ENCODE results near the gene C14orf132. TPM values are rescaled to one million over a fixed set of nuclear protein-coding genes. Genes with fewer than 3 reads are reported as not detected.

Gene C14orf132
- total RNA-seq, 2 donors from 2014 or later: 1.6 to 5.6 TPM

DNA sequence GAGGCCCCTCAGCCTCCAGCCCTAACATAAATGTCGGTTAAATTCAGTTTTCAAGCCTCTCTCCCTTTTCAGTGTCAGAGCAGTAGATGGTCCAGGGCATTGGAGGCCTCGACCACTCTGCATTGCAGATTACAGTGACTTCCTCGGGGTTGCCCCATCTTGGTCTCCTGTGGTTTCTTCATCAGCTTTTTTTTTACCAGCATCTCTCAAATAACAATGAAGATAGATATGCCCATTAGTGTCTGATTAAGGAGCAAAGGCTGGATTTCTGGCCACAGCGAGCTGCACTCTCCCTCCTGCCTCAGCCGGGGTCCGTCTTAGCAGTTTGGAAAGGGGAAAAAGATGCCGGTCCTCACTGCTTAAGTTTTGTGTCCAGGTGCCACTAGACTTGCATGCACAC is 49.7 kb downstream of the C14orf132 start:
- no peaks in the 10 kb centered on the region for H3K27me3 ChIP-seq
- H3K4me3 ChIP-seq: no peak overlapping the region
- no peaks in the 10 kb centered on the region for H3K9me3 ChIP-seq
- H3K27ac ChIP-seq: no peak overlapping the region
- DNase-seq (ENCODE audit: low spot score): no peak
- TF ChIP-seq, protein P1, sequence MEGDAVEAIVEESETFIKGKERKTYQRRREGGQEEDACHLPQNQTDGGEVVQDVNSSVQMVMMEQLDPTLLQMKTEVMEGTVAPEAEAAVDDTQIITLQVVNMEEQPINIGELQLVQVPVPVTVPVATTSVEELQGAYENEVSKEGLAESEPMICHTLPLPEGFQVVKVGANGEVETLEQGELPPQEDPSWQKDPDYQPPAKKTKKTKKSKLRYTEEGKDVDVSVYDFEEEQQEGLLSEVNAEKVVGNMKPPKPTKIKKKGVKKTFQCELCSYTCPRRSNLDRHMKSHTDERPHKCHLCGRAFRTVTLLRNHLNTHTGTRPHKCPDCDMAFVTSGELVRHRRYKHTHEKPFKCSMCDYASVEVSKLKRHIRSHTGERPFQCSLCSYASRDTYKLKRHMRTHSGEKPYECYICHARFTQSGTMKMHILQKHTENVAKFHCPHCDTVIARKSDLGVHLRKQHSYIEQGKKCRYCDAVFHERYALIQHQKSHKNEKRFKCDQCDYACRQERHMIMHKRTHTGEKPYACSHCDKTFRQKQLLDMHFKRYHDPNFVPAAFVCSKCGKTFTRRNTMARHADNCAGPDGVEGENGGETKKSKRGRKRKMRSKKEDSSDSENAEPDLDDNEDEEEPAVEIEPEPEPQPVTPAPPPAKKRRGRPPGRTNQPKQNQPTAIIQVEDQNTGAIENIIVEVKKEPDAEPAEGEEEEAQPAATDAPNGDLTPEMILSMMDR (IDR thresholded peaks at IDR 0.05): no peak
- H3K36me3 ChIP-seq: no peaks in the 10 kb centered on the region
- H3K4me1 ChIP-seq: peaks cover 0 to 21% of the 10 kb centered on the region in 2 donors

DNA sequence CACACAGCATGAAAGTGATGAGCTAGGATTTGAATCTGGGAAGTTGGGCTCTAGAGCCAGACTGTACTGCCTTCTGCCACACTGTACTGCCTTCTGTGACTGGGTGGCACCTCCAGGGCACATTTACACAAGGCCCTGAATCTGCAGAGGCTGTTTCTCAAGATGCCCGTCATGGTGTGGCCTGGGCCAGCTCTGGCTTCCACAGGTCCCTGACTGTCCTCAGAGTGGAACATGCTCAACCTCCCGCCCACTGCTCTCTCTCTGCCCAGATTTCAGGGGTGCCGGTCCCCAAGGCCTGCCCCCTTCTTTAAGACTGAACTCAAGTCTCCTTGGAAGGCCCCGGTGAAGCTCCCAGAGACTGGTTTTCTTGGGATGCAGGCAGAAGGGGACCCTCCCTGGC is 50.2 kb downstream of the C14orf132 start:
- TF ChIP-seq, protein P1 (IDR thresholded peaks at IDR 0.05): no peak
- DNase-seq (ENCODE audit: low spot score): no peak
- Histone ChIP-seq H3K27me3 (no peaks in the 10 kb centered on the region), H3K27ac (no peak overlapping the region), H3K4me1 (peaks cover 0 to 21% of the 10 kb centered on the region in 2 donors), H3K9me3 (no peaks in the 10 kb centered on the region), H3K36me3 (no peaks in the 10 kb centered on the region), H3K4me3 (no peak overlapping the region)

DNA sequence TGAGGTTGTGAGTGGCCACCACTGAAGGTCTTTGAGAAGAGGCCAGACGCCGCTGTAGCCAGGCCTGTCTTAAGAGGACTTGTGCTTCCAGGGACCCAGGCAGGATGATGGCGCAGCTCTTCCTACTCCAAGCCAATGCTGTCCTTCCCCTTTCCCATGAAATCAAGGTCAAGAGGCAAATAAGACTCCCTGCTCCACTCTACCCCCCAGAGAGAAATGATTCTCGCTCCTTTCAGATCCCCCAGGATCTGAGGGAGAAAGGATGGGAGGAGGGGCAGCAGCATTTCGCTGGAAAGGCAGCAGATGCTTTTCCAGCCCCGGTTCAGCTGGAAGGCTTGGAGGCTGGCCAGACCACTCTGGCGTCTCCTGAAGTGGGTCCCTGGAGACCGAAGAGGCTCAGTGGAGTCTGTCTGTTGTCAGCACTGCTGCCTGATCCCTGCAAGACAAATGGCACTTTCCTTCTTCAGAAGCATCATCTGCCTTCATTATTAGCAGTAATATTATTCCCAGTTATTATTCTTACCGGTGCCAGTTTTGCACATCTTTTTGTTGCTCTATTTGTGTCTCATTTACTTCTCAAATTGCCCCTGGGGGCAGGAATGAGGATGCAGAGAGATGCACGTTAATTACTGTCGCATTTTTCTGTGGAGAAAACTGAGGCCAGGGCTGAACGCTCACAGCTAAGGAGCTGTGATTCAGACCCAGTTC is 51.4 kb downstream of the C14orf132 start:
- H3K27ac ChIP-seq: no peak overlapping the region
- H3K4me3 ChIP-seq: no peak overlapping the region
- peaks cover 0 to 21% of the 10 kb centered on the region in 2 donors for H3K4me1 ChIP-seq
- no peaks in the 10 kb centered on the region for H3K9me3 ChIP-seq
- TF ChIP-seq, protein P1 (IDR thresholded peaks at IDR 0.05): no peak
- H3K36me3 ChIP-seq: no peaks in the 10 kb centered on the region
- no peak for DNase-seq (ENCODE audit: low spot score)
- no peaks in the 10 kb centered on the region for H3K27me3 ChIP-seq

DNA sequence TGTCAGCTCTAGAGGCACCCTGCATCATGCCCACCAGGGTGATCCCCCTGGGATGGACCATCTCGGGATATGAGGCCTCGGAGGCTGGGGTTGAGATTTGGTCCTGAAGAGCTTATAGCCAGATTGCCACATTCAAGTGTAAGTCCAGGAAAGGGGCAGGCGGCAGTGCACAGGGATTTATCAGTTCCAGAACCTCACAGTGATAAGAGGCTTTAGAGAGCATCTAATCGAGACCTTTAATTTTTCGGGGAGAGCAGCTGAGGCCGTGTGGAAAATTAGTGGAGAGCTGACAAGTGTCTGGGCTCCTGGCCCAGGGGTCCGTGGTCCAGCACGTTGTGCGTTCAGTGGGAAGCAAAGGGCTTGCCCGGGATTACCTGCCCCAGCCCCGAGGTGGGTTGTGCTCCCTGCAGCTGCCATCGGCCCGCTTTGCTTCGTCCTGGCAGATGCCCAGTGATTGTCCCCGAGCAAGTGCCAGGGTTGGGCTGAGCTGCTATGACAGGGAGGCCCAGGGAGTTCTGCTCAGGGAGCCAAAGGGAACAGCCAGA is 52.1 kb downstream of the C14orf132 start:
- H3K36me3 ChIP-seq: no peaks in the 10 kb centered on the region
- DNase-seq (ENCODE audit: low spot score): no peak
- H3K4me1 ChIP-seq: peaks cover 0 to 21% of the 10 kb centered on the region in 2 donors
- no peak overlapping the region for H3K27ac ChIP-seq
- H3K9me3 ChIP-seq: no peaks in the 10 kb centered on the region
- H3K4me3 ChIP-seq: no peak overlapping the region
- no peaks in the 10 kb centered on the region for H3K27me3 ChIP-seq
- TF ChIP-seq, protein P1 (IDR thresholded peaks at IDR 0.05): no peak

DNA sequence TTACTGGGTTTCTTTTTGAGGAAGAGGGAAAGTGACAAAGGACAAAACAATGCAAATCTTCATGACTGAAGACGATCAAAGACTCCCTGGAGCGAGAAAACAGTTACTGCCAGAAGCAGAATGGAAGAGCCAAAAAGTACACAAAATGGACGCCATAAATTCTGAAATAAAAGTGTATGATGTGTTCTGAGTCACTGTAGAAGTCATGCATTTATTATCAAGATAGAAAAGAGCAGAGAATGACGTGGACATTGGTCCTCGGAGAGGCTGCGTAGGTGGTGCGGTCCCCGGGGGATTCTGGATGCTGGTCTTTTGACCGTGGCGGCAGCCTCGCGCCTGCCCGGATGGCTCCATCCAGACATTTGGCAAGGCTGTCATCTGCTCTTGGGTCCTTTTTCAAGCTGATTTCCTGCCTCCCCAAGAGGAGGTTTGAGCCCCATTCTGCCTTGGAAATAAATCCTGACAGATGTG is 52.8 kb downstream of the C14orf132 start:
- no peak for DNase-seq (ENCODE audit: low spot score)
- TF ChIP-seq, protein P1 (IDR thresholded peaks at IDR 0.05): no peak
- Histone ChIP-seq H3K4me1 (peaks cover 0 to 21% of the 10 kb centered on the region in 2 donors), H3K27me3 (no peaks in the 10 kb centered on the region), H3K9me3 (no peaks in the 10 kb centered on the region), H3K4me3 (no peak overlapping the region), H3K36me3 (no peaks in the 10 kb centered on the region), H3K27ac (no peak overlapping the region)
